Peyer's patch (tissue), 4 donors: ENCODE results near the gene BAK1. TPM values are rescaled to one million over a fixed set of nuclear protein-coding genes. Genes with fewer than 3 reads are reported as not detected.
A peak's percentile ranks its signal among the peaks of the same experiment; 100 is the strongest.

Source experiments
- DNase-seq, 3 donors: peaks; one replicate each; pipeline ENCODE4 v3.0.0-alpha.2; 2017 to 2019
- H3K27ac ChIP-seq, 4 donors: fragments of 200-600 bp; sonication (generic); one replicate each; pipeline ENCODE4 v1.5.1; 2016 to 2019
- H3K27me3 ChIP-seq, 2 donors: fragments of 200-600 bp; sonication (generic); one replicate each; pipeline ENCODE4 v1.5.1; 2019
- H3K36me3 ChIP-seq, 3 donors: fragments of 200-600 bp; sonication (generic); one replicate each; pipeline ENCODE4 v1.5.1; 2016 to 2019
- H3K4me1 ChIP-seq, 4 donors: fragments of 200-600 bp; sonication (generic); one replicate each; pipeline ENCODE4 v1.5.1; 2016 to 2019
- H3K4me3 ChIP-seq, 4 donors: fragments of 200-600 bp; sonication (generic); 1 replicate in 3 of 4; 2 replicates in 1 of 4; pipeline ENCODE4 v1.5.1; 2016 to 2019; ENCODE audit warnings: mild to moderate bottlenecking in 1 of 4
- H3K9me3 ChIP-seq, 4 donors: fragments of 200-600 bp; sonication (generic); one replicate each; pipeline ENCODE4 v1.5.1; 2016 to 2019; ENCODE audit warnings: mild to moderate bottlenecking in 1 of 4
- CTCF ChIP-seq, 6 experiments: fragments of 450-650 bp in 4 of 6; fragments of 200-600 bp in 2 of 6; sonication (generic) in 1 of 6; IDR thresholded peaks; one replicate each; pipeline ENCODE4 v1.5.1; 2017 to 2019; ENCODE audit warnings: antibody characterized with exemption in 6 of 6, mild to moderate bottlenecking in 3 of 6, moderate library complexity in 1 of 6
- POLR2A ChIP-seq, 2 donors: fragments of 450-650 bp; IDR thresholded peaks; one replicate each; pipeline ENCODE4 v1.5.1; 2017; ENCODE audit warnings: antibody characterized with exemption in 2 of 2, mild to moderate bottlenecking in 2 of 2, moderate library complexity in 2 of 2
- total RNA-seq, 4 donors: library from RNA; depleted of rRNA; stranded (reverse); fragments of >200 nt; gene quantifications; one replicate each; pipeline ENCODE4 v1.1.0, GENCODE V29; 2016

BAK1 gene
- total RNA-seq, 4 donors from 2014 or later = 28.9 to 71.7 (median 66.3) TPM

- peaks cover 0 to 60% (median 8%) of the 10 kb centered on the region in 4 donors for H3K4me1 ChIP-seq
- peak in 1 of 3 donors; percentile 66 for DNase-seq
- H3K27me3 ChIP-seq = no peaks in the 10 kb centered on the region
- peak overlapping the region; percentile 78 to 95 (median 84) for H3K4me3 ChIP-seq
- H3K36me3 ChIP-seq = peaks cover 0 to 3% (median 0%) of the 10 kb centered on the region in 3 donors
- H3K27ac ChIP-seq = peak overlapping the region; percentile 93 to 97 (median 95)
- H3K9me3 ChIP-seq = no peaks in the 10 kb centered on the region
- peak; percentile 24 to 53 for TF ChIP-seq POLR2A (IDR thresholded peaks at IDR 0.05)
- TF ChIP-seq CTCF (IDR thresholded peaks at IDR 0.05) = peak in 1 of 6 experiments; percentile 7
These were observed 42.7 kb upstream of the BAK1 start for GRCh38 chr6:33622456-33623431.

- Histone ChIP-seq H3K36me3 (peaks cover 0 to 3% (median 0%) of the 10 kb centered on the region in 3 donors), H3K27me3 (no peaks in the 10 kb centered on the region), H3K9me3 (no peaks in the 10 kb centered on the region), H3K4me1 (peaks cover 0 to 54% (median 8%) of the 10 kb centered on the region in 4 donors), H3K27ac (peak overlapping the region; percentile 93 to 97 (median 95)), H3K4me3 (peak overlapping the region; percentile 78 to 95 (median 84))
- TF ChIP-seq POLR2A (IDR thresholded peaks at IDR 0.05) (peak; percentile 32 to 47), CTCF (IDR thresholded peaks at IDR 0.05) (no peak)
- peak; percentile 42 to 72 (median 66) for DNase-seq
These were observed 41.8 kb upstream of the BAK1 start for GRCh38 chr6:33621711-33622388.

GRCh38 chr6:33620856-33621710 lies 41.0 kb upstream of the BAK1 start, which contains the start of gene ITPR3:
Gene ITPR3, plus strand, starts transcription at chr6:33621322. Its CDS starts 281 bp downstream, at chr6:33621603.
- H3K36me3 ChIP-seq = peaks cover 0 to 3% (median 0%) of the 10 kb centered on the region in 3 donors
- H3K4me1 ChIP-seq = peaks cover 0 to 47% (median 8%) of the 10 kb centered on the region in 4 donors
- TF ChIP-seq CTCF (IDR thresholded peaks at IDR 0.05) (peak in 2 of 6 experiments; percentile 9), POLR2A (IDR thresholded peaks at IDR 0.05) (peak in 1 of 2 donors; percentile 80)
- H3K4me3 ChIP-seq = peak within 1 kb of the TSS; percentile 78 to 95 (median 84)
- no peaks in the 10 kb centered on the region for H3K9me3 ChIP-seq
- H3K27me3 ChIP-seq = no peaks in the 10 kb centered on the region
- peak; percentile 82 to 92 (median 90) for DNase-seq
- peak within 1 kb of the TSS; percentile 93 to 97 (median 95) for H3K27ac ChIP-seq

- peak in 1 of 2 donors; percentile 9 for TF ChIP-seq POLR2A (IDR thresholded peaks at IDR 0.05)
- TF ChIP-seq CTCF (IDR thresholded peaks at IDR 0.05) = no peak
- H3K4me1 ChIP-seq = peaks cover 0 to 43% (median 8%) of the 10 kb centered on the region in 4 donors
- H3K9me3 ChIP-seq = no peaks in the 10 kb centered on the region
- H3K36me3 ChIP-seq = peaks cover 0 to under 1% (median 0%) of the 10 kb centered on the region in 3 donors
- peak overlapping the region; percentile 78 to 95 (median 84) for H3K4me3 ChIP-seq
- DNase-seq = peak; percentile 47 to 76 (median 71)
- no peaks in the 10 kb centered on the region for H3K27me3 ChIP-seq
- peak overlapping the region; percentile 93 to 97 (median 95) for H3K27ac ChIP-seq
These were observed 40.2 kb upstream of the BAK1 start for GRCh38 chr6:33620158-33620855.
